NOMO-1 treated with dmso at 0.1 percent for 144 hours (cell line): ENCODE data around the gene NDUFB5.
A peak's percentile ranks its signal among the peaks of the same experiment; 100 is the strongest.

Experiments used
- DNase-seq: peaks from one replicate; lab custom pipeline; 2025; ENCODE audit not compliant: unreplicated experiment; lab: John Stamatoyannopoulos, UW

NDUFB5 gene

GRCh38 chr3:179604321-179605078 lies at the start of gene NDUFB5, which contains the start of gene MRPL47:
Gene NDUFB5, plus strand, starts transcription at chr3:179604794. Its CDS starts 22 bp downstream, at chr3:179604816.
Gene MRPL47, minus strand, starts transcription at chr3:179604638. Its CDS starts 14 bp downstream, at chr3:179604624.
- DNase-seq, result peak; percentile 98

DNA sequence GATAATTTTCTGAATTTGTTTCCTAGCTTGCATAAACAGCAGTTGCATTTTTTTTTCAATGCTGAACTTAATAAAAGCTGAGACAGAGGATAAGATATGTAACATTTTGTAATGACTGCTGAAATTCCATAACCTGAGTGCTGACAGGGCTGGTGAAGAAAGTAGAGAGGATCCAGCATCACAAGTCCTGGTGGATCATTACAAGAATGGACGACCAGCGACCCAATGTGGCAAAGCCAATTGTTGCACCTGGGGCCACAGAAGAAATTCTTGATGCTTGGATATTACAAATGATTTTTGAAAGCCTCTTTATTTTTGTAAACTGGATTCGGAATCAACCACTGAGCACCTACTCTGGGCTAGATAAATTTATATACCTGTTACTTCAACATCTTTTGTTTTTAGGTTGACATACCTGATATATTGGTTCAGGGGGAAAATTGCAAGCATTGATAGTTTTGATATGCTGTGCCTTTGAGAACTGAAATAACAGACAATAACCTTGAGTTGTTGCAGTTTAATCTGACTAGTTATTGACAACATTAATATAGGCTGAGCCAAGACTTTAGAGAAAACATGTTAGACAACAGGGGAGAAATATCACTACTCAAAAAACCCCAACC lies 45.7 kb upstream of the NDUFB5 start:
- DNase-seq, result no peak

GRCh38 chr3:179560791-179561190 lies 43.8 kb upstream of the NDUFB5 start:
- no peak for DNase-seq

GRCh38 chr3:179562591-179563270 lies 41.9 kb upstream of the NDUFB5 start, which contains the start of gene ACTL6A:
Gene ACTL6A, plus strand, starts transcription at chr3:179562926. Its CDS starts 167 bp downstream, at chr3:179563093.
- DNase-seq, result peak; percentile 100

DNA sequence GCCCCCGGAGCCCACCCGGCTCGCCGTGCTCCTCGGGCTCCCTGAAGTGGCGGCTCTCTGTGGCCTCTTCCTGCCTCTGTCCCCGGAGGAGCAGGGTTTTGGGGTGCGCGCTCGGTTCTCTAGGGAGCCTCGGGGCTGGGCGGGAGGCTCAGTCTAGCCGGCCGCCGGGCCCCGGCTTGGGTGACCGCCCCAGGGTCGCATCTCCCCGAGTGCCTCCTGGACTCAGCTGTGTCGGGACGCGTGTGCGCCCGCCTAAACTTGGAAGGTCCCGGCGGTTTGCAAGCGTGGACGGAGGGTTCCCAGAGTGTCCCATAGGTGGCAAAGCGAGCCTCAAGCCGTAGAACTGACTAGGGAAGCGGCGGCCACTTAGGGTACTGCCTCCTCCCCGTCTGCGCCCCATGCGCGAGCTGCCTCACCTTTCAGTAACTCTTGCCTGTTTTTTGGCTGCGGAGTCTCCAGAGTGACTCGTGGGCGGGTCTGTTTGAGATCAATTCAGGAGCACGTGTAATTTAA lies 41.3 kb upstream of the NDUFB5 start:
- peak; percentile 83 for DNase-seq

GRCh38 chr3:179565496-179565895 lies 39.1 kb upstream of the NDUFB5 start:
- no peak for DNase-seq

GRCh38 chr3:179580992-179581391 lies 23.6 kb upstream of the NDUFB5 start:
- DNase-seq, result no peak

DNA sequence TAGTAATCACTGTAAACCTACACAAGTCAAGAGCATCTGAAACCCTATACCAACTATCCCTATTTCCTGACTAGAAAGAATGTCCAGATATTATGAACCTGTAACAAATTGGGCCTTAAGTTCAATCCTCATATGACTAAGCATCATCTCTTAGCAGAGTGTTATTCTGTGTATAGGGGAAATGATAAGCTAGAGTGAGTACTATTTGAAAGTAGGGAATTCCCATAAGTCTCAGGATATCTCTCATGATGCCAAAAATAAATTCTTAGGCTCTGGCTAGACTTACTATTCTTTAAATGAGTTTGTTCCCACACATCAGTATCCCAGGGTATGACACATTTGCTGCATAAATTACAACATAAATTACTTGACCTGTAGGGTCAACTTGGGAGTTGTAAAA lies 15.5 kb upstream of the NDUFB5 start:
- DNase-seq, result no peak

DNA sequence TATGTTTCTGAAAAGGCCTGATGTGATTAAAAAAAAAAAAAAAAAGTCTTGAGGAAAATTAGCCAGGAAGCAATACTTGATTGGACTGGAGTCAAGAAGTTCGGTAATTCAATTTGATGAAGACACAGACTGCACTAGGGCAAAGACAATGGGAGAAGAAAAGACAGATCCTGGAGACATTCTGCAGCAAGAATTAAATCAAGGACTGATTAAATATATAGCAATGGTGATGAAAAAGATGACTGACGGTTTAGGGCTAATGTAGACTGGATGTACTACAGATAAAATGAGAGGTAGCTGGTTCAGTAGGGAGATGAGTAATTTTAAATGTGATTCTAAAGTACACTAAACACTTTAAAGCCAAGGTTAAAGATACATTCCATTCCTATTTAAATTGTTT lies 13.9 kb upstream of the NDUFB5 start:
- DNase-seq, result no peak

- no peak for DNase-seq
Observed at GRCh38 chr3:179591313-179591712, 13.3 kb upstream of the NDUFB5 start.

- DNase-seq, result no peak
Observed at GRCh38 chr3:179599531-179599930, 5.1 kb upstream of the NDUFB5 start.

DNA sequence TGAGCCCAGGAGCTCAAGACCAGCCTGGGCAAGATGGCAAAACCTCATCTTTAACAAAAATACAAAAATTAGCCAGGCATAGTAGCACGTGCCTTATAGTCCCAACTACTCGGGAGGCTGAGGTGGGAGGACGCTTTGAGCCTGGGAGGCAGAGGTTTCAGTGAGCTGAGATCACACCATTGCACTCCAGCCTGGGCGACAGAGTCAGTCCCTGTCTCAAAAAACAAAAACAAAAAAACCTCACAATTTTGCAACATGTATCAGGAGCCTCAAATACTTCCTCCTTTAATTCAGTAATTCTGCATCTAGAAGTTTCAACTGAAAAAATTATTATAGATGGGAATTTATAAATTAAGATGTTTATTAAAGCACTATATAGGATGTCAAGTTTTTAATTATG lies 1.3 kb upstream of the NDUFB5 start:
- DNase-seq, result peak; percentile 17

DNA sequence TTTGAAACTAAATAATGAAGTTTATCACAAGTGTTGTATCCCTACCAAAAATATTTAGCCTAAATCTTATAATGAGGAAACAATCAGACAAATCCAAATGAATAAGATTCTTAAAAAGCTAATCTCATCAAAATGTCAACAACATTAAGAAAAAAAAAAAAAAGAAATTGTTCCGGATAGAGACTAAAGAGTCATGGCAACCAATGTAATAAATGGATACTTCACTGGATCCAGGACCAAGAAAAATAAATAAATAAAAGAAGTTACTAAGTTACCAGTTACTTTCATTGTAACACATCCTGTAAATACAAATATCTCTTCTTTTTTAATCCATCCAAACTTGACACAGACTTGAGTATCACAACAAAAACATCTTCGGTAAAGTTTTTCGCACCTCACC lies 763 bp upstream of the NDUFB5 start:
- DNase-seq, result no peak

DNA sequence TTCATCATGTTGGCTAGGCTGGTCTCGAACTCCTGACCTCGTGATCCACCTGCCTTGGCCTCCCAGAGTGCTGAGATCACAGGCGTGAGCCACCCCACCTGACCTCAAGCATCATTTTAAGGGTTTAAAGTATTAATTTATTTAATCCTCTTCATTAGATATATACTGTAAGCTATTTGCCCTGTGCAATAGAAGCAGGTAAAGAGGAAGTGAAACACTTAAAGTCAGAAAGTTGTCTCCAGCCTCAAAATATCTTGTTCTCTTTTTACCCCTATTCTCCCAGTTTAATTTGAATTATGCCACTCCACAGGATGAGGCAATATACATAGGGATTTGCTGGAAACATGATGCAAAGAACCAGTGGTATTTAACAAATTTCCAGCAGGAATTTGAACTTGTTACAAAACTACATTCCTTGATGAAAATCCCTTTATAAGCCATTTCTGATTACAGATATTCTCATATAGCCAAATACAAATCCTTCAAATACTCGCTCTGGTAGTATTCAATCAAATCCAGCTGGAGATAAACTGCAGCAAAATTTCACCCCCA lies 2.0 kb downstream of the NDUFB5 start:
- DNase-seq, result peak; percentile 27

DNA sequence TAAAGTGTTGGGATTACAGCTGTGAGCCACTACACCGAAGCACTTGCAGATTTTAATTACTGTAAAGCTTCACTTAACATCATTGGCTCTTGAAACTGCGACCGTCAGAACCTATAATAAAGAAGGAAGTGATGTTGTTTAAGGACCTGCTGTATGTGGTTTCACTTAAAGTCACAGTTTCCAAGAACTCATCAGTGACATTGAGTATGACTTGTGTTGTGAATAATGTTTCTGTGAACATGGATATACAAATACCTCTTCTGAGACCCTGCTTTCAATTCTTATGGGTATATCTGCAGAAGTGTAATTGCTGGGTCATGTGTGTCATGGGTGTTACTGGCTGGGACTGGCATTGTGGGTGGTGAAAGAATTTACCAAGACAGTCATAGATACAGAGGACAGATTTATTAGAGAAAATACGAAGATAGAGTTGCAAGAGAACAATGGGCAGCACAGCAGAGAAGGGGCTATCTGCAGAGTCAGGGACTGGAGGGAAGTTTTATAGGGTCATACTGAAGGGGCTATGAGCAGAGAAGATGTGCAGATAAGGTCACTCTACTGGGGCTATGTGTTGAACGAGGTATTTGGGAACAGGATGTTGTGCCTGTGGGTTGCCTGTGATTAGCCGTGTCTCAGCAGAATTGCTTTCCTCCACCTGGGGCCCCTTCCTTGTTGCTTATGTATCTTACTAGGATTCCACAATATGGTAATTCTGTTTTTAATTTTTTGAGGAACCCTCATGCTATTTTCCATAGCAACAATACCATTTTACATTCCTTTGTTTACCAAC lies 4.5 kb downstream of the NDUFB5 start:
- DNase-seq, result peak; percentile 62

DNA sequence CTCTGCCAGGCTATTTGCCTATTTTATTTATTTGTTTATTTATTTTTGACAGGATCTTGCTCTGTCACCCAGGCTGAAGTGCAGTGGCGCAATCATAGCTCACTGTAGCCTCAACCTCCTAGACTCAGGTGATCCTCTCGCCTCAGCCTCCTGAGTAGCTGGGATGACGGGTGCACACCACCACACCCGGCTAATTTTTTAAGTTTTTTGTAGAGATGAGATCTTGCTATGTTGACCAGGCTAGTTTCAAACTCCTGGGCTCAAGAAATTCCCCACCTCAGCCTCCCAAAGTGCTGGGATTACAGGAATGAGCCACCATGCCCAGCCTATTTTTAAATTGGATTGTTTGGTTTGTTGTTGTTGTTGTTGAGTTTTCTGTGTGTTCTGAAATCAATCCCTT lies 5.5 kb downstream of the NDUFB5 start:
- no peak for DNase-seq

GRCh38 chr3:179613807-179614206 lies 9.2 kb downstream of the NDUFB5 start:
- DNase-seq, result no peak

DNA sequence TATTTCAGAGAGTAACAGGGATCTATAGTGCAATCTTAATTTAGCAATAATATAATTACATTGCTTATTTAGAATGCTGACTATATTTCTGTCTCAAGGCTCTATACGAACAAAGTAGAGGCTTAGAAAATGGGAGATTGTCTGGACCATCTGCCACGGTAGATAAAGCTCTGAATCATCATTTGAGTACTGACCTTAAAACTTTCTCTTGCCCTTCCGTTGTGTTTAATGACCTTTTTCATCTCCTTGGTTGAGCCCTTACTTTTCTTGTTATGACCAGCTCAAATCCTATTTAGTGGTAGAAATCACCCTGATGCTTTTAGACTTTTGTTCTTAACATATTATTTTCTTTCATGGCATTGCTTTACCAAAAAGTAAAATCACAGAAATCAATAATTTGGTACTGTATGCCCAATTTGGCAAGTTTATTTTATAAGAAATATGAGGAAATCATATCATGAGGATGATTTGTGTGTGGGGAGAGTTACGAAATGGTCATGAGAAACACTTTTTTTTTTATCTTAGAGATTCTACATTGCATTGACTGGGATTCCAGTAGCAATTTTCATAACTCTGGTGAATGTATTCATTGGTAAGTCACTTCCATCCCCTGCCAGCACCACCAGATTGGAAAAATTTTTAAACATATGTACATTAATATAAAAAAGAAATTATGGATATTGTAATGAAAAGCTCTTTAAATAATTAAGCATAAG lies 11.0 kb downstream of the NDUFB5 start:
- DNase-seq, result no peak

DNA sequence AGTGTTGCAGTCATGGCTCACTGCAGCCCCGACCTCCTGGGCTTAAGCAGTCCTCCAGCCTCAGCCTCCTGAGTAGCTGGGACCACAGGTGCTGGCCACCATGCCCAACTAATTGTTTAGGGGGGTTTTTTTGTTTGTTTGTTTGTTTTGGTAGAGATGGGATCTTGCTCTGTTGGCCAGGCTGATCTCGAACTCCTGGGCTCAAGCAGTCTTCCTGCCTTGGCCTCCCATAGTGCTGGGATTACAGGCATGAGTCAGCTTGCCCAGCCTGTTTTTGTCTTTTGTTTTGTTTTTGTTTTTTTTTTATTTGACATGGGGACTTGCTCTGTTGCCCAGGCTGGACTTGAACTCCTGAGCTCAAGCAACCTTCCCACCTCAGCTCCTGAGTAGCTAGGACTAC lies 17.4 kb downstream of the NDUFB5 start:
- no peak for DNase-seq

- no peak for DNase-seq
Observed at GRCh38 chr3:179624451-179624850, 19.9 kb downstream of the NDUFB5 start.
